Mesenchymal stem cell (in vitro differentiated cells and primary cell): ENCODE data around the gene SIAH3.

Experiments
- DNase-seq: peaks from one replicate; pipeline ENCODE4 v3.0.0-alpha.2; 2013
- H2AFZ ChIP-seq: one replicate; pipeline ENCODE4 v1.6.1; 2013; ENCODE audit warnings: low read depth, mild to moderate bottlenecking, control low read depth, inconsistent platforms, low read length, moderate library complexity
- H2AK5ac ChIP-seq: 2 replicates; pipeline ENCODE4 v1.6.1; 2013; ENCODE audit warnings: low read length, moderate library complexity, mild to moderate bottlenecking, inconsistent platforms; ENCODE audit not compliant: severe bottlenecking
- H2BK120ac ChIP-seq: one replicate; pipeline ENCODE4 v1.6.1; 2013; ENCODE audit warnings: low read depth, mild to moderate bottlenecking, inconsistent platforms, low read length, moderate library complexity
- H2BK12ac ChIP-seq, 2 experiments: one replicate each; pipeline ENCODE4 v1.6.1; 2013; ENCODE audit warnings: inconsistent platforms in 2 of 2, low read length in 2 of 2, mild to moderate bottlenecking in 2 of 2, moderate library complexity in 2 of 2, control low read depth in 1 of 2
- H2BK15ac ChIP-seq: one replicate; pipeline ENCODE4 v1.6.1; 2013; ENCODE audit warnings: mild to moderate bottlenecking, low read depth, inconsistent platforms; ENCODE audit not compliant: poor library complexity, severe bottlenecking
- H2BK5ac ChIP-seq: 2 replicates; pipeline ENCODE4 v1.6.1; 2013; ENCODE audit warnings: low read depth, mild to moderate bottlenecking, low read length, control low read depth, inconsistent platforms; ENCODE audit not compliant: poor library complexity, severe bottlenecking
- H3K14ac ChIP-seq, 2 experiments: one replicate each; pipeline ENCODE4 v1.6.1; 2013; ENCODE audit warnings: inconsistent platforms in 2 of 2, low read length in 2 of 2, control low read depth in 1 of 2, mild to moderate bottlenecking in 1 of 2, moderate library complexity in 1 of 2
- H3K18ac ChIP-seq, 2 experiments: one replicate each; pipeline ENCODE4 v1.6.1; 2013; ENCODE audit warnings: inconsistent platforms in 2 of 2, low read length in 2 of 2, control low read depth in 1 of 2, low read depth in 1 of 2, mild to moderate bottlenecking in 1 of 2
- H3K23ac ChIP-seq, 2 experiments: one replicate each; pipeline ENCODE4 v1.6.1; 2013; ENCODE audit warnings: inconsistent platforms in 2 of 2, low read length in 2 of 2, mild to moderate bottlenecking in 2 of 2, moderate library complexity in 2 of 2, control low read depth in 1 of 2
- H3K27ac ChIP-seq: 2 replicates; pipeline ENCODE4 v1.5.1; 2013; ENCODE audit warnings: mild to moderate bottlenecking, moderate library complexity, low read length, control low read depth, inconsistent platforms; ENCODE audit not compliant: poor library complexity, severe bottlenecking
- H3K27me3 ChIP-seq, 2 experiments: 2 replicates each; pipeline versions ENCODE4 v1.6.1 to v1.7.0; 2013; ENCODE audit warnings: low read length in 2 of 2, mild to moderate bottlenecking in 2 of 2, moderate library complexity in 2 of 2, control low read depth in 1 of 2, inconsistent platforms in 1 of 2; ENCODE audit not compliant: control insufficient read depth in 1 of 2, insufficient read depth in 1 of 2
- H3K36me3 ChIP-seq, 2 experiments: 2 replicates each; pipeline versions ENCODE4 v1.6.1 to v1.7.0; 2013; ENCODE audit warnings: low read length in 2 of 2, control low read depth in 1 of 2, inconsistent platforms in 1 of 2, low read depth in 1 of 2, mild to moderate bottlenecking in 1 of 2; ENCODE audit not compliant: insufficient read depth in 2 of 2, control insufficient read depth in 1 of 2
- H3K4ac ChIP-seq, 2 experiments: one replicate each; pipeline ENCODE4 v1.6.1; 2013; ENCODE audit warnings: inconsistent platforms in 2 of 2, low read length in 2 of 2, mild to moderate bottlenecking in 2 of 2, moderate library complexity in 2 of 2, control low read depth in 1 of 2, low read depth in 1 of 2
- H3K4me1 ChIP-seq: 2 replicates; pipeline ENCODE4 v1.6.1; 2013; ENCODE audit warnings: low read depth, low read length, control low read depth; ENCODE audit not compliant: control insufficient read depth, insufficient read depth
- H3K4me2 ChIP-seq: 2 replicates; pipeline ENCODE4 v1.6.1; 2013; ENCODE audit warnings: low read length, mild to moderate bottlenecking, inconsistent platforms; ENCODE audit not compliant: poor library complexity, severe bottlenecking
- H3K4me3 ChIP-seq, 2 experiments: 2 replicates each; pipeline versions ENCODE4 v1.5.1 to v1.7.0; 2013; ENCODE audit warnings: low read length in 2 of 2, mild to moderate bottlenecking in 2 of 2, control low read depth in 1 of 2, low read depth in 1 of 2; ENCODE audit not compliant: insufficient read depth in 1 of 2
- H3K79me1 ChIP-seq: replicated peaks from 2 replicates; pipeline ENCODE4 v1.6.1; 2013; ENCODE audit warnings: mild to moderate bottlenecking, control low read depth, low read length, inconsistent platforms; ENCODE audit not compliant: poor library complexity, severe bottlenecking
- H3K9ac ChIP-seq: 2 replicates; pipeline ENCODE4 v1.7.0; 2013; ENCODE audit warnings: mild to moderate bottlenecking, low read length, moderate library complexity
- H3K9me3 ChIP-seq: 2 replicates; pipeline ENCODE4 v1.7.0; 2013; ENCODE audit warnings: mild to moderate bottlenecking, low read length; ENCODE audit not compliant: control insufficient read depth
- H4K8ac ChIP-seq: one replicate; pipeline ENCODE4 v1.6.1; 2013; ENCODE audit warnings: inconsistent platforms, mild to moderate bottlenecking, low read length, moderate library complexity
- H4K91ac ChIP-seq: one replicate; pipeline ENCODE4 v1.6.1; 2013; ENCODE audit warnings: mild to moderate bottlenecking, low read length, inconsistent platforms
- WGBS: methylation state at CpG from one replicate; pipeline ENCODE4 v1.1.7; 2013; ENCODE audit warnings: mixed read lengths; 5-methylcytosine and 5-hydroxymethylcytosine counted together

SIAH3 gene

DNA sequence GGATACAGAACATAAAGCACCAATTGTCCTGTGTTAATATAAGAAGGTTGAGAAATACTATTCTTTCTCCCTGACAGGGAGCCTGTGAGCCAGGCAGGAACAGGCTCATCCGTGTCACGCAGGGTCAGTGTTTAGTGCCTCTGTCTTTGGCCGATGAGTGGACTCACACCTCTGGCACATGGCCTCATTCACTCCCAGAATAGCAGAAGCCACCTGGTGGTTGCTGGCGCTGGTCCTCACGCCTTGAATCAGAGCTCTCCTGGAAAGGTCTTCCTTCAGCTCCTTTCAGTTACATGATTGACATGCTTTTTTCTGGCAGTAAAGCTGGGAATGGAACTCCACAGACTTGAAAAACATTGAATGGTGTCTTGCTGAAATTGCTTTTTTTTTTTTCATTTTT, 28.1 kb upstream of the SIAH3 start:
- no peaks in the 10 kb centered on the region for H3K36me3 ChIP-seq
- no peak overlapping the region for H2AK5ac ChIP-seq
- no peaks in the 10 kb centered on the region for H3K9me3 ChIP-seq
- no peak overlapping the region for H2BK5ac ChIP-seq
- no peak overlapping the region for H3K23ac ChIP-seq
- no peak overlapping the region for H2AFZ ChIP-seq
- H2BK15ac ChIP-seq: no peak overlapping the region
- 37% methylated on average over 5 of the region's 5 CpGs for WGBS
- no peak overlapping the region for H4K8ac ChIP-seq
- H3K4me1 ChIP-seq: peaks cover 5% of the 10 kb centered on the region
- H3K4ac ChIP-seq: no peak overlapping the region
- no peak overlapping the region for H3K14ac ChIP-seq
- H3K4me2 ChIP-seq: no peak overlapping the region
- no peak overlapping the region for H3K27ac ChIP-seq
- no peak overlapping the region for H2BK120ac ChIP-seq
- no peaks in the 10 kb centered on the region for H3K79me1 ChIP-seq
- H3K27me3 ChIP-seq: peaks cover 0 to 53% of the 10 kb centered on the region in 2 experiments
- H2BK12ac ChIP-seq: no peak overlapping the region
- no peak overlapping the region for H4K91ac ChIP-seq
- DNase-seq: peak; percentile 21
- H3K18ac ChIP-seq: no peak overlapping the region
- no peak overlapping the region for H3K4me3 ChIP-seq
- H3K9ac ChIP-seq: no peak overlapping the region

- no peak overlapping the region for H3K14ac ChIP-seq
- H3K27me3 ChIP-seq: peaks cover 0 to 46% of the 10 kb centered on the region in 2 experiments
- H2BK5ac ChIP-seq: no peak overlapping the region
- no peaks in the 10 kb centered on the region for H3K9me3 ChIP-seq
- H3K36me3 ChIP-seq: no peaks in the 10 kb centered on the region
- H3K23ac ChIP-seq: no peak overlapping the region
- H3K18ac ChIP-seq: no peak overlapping the region
- no peak overlapping the region for H4K8ac ChIP-seq
- no peak overlapping the region for H2BK12ac ChIP-seq
- H3K4me3 ChIP-seq: no peak overlapping the region
- H3K9ac ChIP-seq: no peak overlapping the region
- H2AFZ ChIP-seq: no peak overlapping the region
- H2AK5ac ChIP-seq: no peak overlapping the region
- H4K91ac ChIP-seq: no peak overlapping the region
- H2BK120ac ChIP-seq: no peak overlapping the region
- peaks cover 5% of the 10 kb centered on the region for H3K4me1 ChIP-seq
- H3K79me1 ChIP-seq: no peaks in the 10 kb centered on the region
- 95% methylated on average over 5 of the region's 5 CpGs for WGBS
- no peak overlapping the region for H3K27ac ChIP-seq
- no peak overlapping the region for H3K4me2 ChIP-seq
- DNase-seq: no peak
- H3K4ac ChIP-seq: no peak overlapping the region
- no peak overlapping the region for H2BK15ac ChIP-seq
Observed at GRCh38 chr13:45878966-45879365, 27.4 kb upstream of the SIAH3 start.

DNA sequence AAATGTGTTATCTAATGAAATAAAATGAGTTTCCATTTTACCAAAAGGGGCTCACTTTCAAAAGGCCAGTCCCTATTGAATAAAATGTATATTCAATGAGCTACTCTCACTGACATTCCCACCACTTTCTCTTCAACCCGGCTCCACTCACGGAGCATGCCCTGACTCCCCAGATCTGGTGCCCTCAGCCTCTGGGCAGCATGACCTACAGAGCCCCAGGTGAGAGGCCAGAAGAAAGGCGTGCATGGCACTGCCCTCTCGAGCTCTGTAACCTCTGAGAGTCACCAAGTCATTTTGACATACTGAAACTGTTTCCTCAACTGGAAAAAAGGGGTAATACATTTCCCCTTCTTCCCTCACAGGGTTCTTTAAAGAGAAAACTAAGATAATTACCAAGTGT, 25.2 kb upstream of the SIAH3 start:
- Histone ChIP-seq H3K18ac (no peak overlapping the region), H3K36me3 (no peaks in the 10 kb centered on the region), H2BK15ac (no peak overlapping the region), H3K4ac (no peak overlapping the region), H4K91ac (no peak overlapping the region), H3K4me1 (peaks cover 9% of the 10 kb centered on the region), H2AK5ac (no peak overlapping the region), H3K23ac (no peak overlapping the region), H3K9ac (no peak overlapping the region), H3K14ac (no peak overlapping the region), H2BK5ac (no peak overlapping the region), H2BK120ac (no peak overlapping the region), H3K27me3 (peaks cover 0 to 28% of the 10 kb centered on the region in 2 experiments), H3K4me3 (no peak overlapping the region), H3K9me3 (no peaks in the 10 kb centered on the region), H3K27ac (no peak overlapping the region), H4K8ac (no peak overlapping the region), H3K4me2 (no peak overlapping the region), H2AFZ (no peak overlapping the region), H3K79me1 (no peaks in the 10 kb centered on the region), H2BK12ac (no peak overlapping the region)
- WGBS: 97% methylated on average over 4 of the region's 4 CpGs
- no peak for DNase-seq

DNA sequence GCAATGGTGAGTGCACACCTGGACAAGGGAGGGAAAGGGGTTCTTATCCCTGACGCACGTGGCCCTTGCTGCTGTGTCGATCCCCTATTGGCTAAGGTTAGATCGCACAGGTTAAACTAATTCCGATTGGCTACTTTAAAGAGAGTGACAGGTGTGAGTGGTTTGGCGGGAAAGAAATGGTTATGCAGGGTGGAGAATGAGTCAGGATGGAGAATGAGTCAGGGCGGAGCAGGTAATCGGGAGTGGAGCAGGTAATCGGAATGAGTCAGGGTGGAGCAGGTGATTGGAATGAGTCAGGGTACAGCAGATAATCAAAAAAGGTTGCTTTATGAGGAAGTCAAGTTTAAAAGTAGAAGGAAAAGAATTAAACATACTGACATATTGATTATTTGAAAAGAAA, 24.4 kb upstream of the SIAH3 start:
- H3K23ac ChIP-seq: no peak overlapping the region
- no peak overlapping the region for H3K4me3 ChIP-seq
- no peak overlapping the region for H2AFZ ChIP-seq
- no peaks in the 10 kb centered on the region for H3K9me3 ChIP-seq
- no peak overlapping the region for H3K4ac ChIP-seq
- no peak overlapping the region for H3K9ac ChIP-seq
- H3K18ac ChIP-seq: no peak overlapping the region
- H3K36me3 ChIP-seq: no peaks in the 10 kb centered on the region
- no peak for DNase-seq
- no peak overlapping the region for H2BK12ac ChIP-seq
- no peak overlapping the region for H4K91ac ChIP-seq
- 97% methylated on average over 9 of the region's 9 CpGs for WGBS
- H3K79me1 ChIP-seq: no peaks in the 10 kb centered on the region
- H3K27ac ChIP-seq: no peak overlapping the region
- H3K4me2 ChIP-seq: no peak overlapping the region
- no peak overlapping the region for H2BK15ac ChIP-seq
- H4K8ac ChIP-seq: no peak overlapping the region
- H3K27me3 ChIP-seq: peaks cover 0 to 27% of the 10 kb centered on the region in 2 experiments
- no peak overlapping the region for H2BK5ac ChIP-seq
- H2BK120ac ChIP-seq: no peak overlapping the region
- no peak overlapping the region for H2AK5ac ChIP-seq
- H3K14ac ChIP-seq: no peak overlapping the region
- peaks cover 9% of the 10 kb centered on the region for H3K4me1 ChIP-seq
